ENCODE measurements around the gene SPOCK3. TPM values are rescaled to one million over a fixed set of nuclear protein-coding genes. Genes with fewer than 3 reads are reported as not detected.
A peak's percentile ranks its signal among the peaks of the same experiment; 100 is the strongest.

SPOCK3 gene
- total and polyA plus RNA-seq, 10 of the 15 experiments (the other 5 are each of a cell fraction or from before 2014, with no cell fraction given): 0.06 to 0.39 (median 0.09) TPM; not detected in 5

- no peak for TF ChIP-seq EP300 (IDR thresholded peaks at IDR 0.05; ENCODE audit: borderline replicate concordance in 1 of 2, control insufficient read depth in 1 of 2, low read depth in 2 of 2, low read length in 2 of 2)
Observed at GRCh38 chr4:166798126-166798525, 436.2 kb downstream of the SPOCK3 start (continued).

DNA sequence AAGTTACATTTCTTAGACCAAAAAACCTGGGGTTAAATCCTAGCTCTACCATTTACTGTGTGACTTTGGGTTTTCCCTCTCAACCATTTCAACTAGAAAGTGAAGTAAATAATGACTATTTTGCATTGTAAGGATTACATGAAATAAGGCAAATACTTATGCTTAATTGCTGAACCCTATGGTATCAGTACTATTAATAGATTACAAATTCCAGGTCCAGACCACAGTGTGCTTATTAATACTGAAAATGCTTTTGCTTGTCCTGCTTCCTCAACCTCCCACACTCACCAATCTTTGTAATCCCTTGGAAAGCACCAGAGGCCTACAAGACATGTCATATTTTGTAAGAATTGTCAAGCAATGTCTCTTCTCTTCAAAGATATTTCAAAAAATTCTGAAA, 456.5 kb downstream of the SPOCK3 start:
- peak; percentile 7 for DNase-seq (ENCODE audit: low read depth, low spot score)
- Histone ChIP-seq H3K79me2 (ENCODE audit: control insufficient read depth, insufficient read depth, low read length) (no peaks in the 10 kb centered on the region), H2AFZ (ENCODE audit: control insufficient read depth, low read depth, low read length) (no peak overlapping the region; the same call in 1 of the 2 replicates), H3K9me3 (replicated peaks; ENCODE audit: control insufficient read depth, insufficient read depth, low read length) (no peaks in the 10 kb centered on the region; the same call in 1 of the 3 replicates), H4K20me1 (ENCODE audit: control insufficient read depth, insufficient read depth) (no peaks in the 10 kb centered on the region), H3K27ac (ENCODE audit: control insufficient read depth, insufficient read depth) (no peak overlapping the region), H3K4me3 (no peak overlapping the region), H3K9ac (ENCODE audit: control insufficient read depth, insufficient read depth, low read length) (no peak overlapping the region), H3K27me3 (replicated peaks in 1 of 2; ENCODE audit: control insufficient read depth in 2 of 2, insufficient read depth in 2 of 2, low read length in 1 of 2) (no peaks in the 10 kb centered on the region), H3K4me2 (ENCODE audit: control insufficient read depth, insufficient read depth) (no peak overlapping the region; the same call in 1 of the 2 replicates), H3K36me3 (ENCODE audit: control insufficient read depth in 2 of 2, insufficient read depth in 2 of 2, low read length in 1 of 2) (no peaks in the 10 kb centered on the region), H3K4me1 (ENCODE audit: control insufficient read depth, insufficient read depth, low read length) (no peaks in the 10 kb centered on the region)
- POLR2A ChIA-PET: no interaction called here
- intact Hi-C loops (cut with micrococcal nuclease; ENCODE audit: unreplicated experiment) (no loop called here), in situ Hi-C loops (cut with MboI) (no loop called here)
- peak; percentile 60 for ATAC-seq
- RAD21 ChIA-PET (ENCODE audit: unreplicated experiment): no interaction called here
- FAIRE-seq: peak; percentile 76
- SMC1A ChIA-PET (ENCODE audit: uncharacterized antibody, unreplicated experiment): interaction anchor here (2.1 kb wide), 1 partner anchor 8 kb away, joined by 5 read pairs; no protein-coding TSS in a partner anchor
- BruUV-seq (replicated peaks): no TSS peak
- CTCF ChIA-PET: no interaction called here
- no peak for TF ChIP-seq ZZZ3 (IDR thresholded peaks at IDR 0.05; ENCODE audit: control insufficient read depth, insufficient read length, low read depth)
- TF ChIP-seq SUPT20H (IDR thresholded peaks at IDR 0.05; ENCODE audit: borderline replicate concordance, control insufficient read depth, low read depth, low read length): no peak
- no peak for TF ChIP-seq ZNF207 (IDR thresholded peaks at IDR 0.05; ENCODE audit: borderline replicate concordance)
- peak; percentile 22; the same call in 1 of the 2 replicates for TF ChIP-seq RELB (IDR thresholded peaks at IDR 0.05; ENCODE audit: low read depth)
- TF ChIP-seq HSF1 (IDR thresholded peaks at IDR 0.05; ENCODE audit: low read depth, low read length): no peak
- no peak for TF ChIP-seq SMAD1 (IDR thresholded peaks at IDR 0.05; ENCODE audit: low read depth, partially characterized antibody)
- TF ChIP-seq FOXM1 (IDR thresholded peaks at IDR 0.05; ENCODE audit: low read depth, low read length): peak; percentile 75; the same call in 1 of the 2 replicates
- no peak for TF ChIP-seq RELA (IDR thresholded peaks at IDR 0.05; ENCODE audit: borderline replicate concordance, partially characterized antibody)
- TF ChIP-seq EZH2 (IDR thresholded peaks at IDR 0.05; ENCODE audit: borderline replicate concordance, control insufficient read depth, low read depth, low read length): no peak
- TF ChIP-seq CBX3 (IDR thresholded peaks at IDR 0.05; ENCODE audit: borderline replicate concordance, low read depth): no peak
- TF ChIP-seq PAX5 (IDR thresholded peaks at IDR 0.05; ENCODE audit: borderline replicate concordance, low read depth, low read length): no peak
- no peak for TF ChIP-seq ZSCAN29 (IDR thresholded peaks at IDR 0.05)
- TF ChIP-seq SMAD5 (IDR thresholded peaks at IDR 0.05; ENCODE audit: low read depth): no peak
- TF ChIP-seq, protein P1, sequence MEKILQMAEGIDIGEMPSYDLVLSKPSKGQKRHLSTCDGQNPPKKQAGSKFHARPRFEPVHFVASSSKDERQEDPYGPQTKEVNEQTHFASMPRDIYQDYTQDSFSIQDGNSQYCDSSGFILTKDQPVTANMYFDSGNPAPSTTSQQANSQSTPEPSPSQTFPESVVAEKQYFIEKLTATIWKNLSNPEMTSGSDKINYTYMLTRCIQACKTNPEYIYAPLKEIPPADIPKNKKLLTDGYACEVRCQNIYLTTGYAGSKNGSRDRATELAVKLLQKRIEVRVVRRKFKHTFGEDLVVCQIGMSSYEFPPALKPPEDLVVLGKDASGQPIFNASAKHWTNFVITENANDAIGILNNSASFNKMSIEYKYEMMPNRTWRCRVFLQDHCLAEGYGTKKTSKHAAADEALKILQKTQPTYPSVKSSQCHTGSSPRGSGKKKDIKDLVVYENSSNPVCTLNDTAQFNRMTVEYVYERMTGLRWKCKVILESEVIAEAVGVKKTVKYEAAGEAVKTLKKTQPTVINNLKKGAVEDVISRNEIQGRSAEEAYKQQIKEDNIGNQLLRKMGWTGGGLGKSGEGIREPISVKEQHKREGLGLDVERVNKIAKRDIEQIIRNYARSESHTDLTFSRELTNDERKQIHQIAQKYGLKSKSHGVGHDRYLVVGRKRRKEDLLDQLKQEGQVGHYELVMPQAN (conservative IDR thresholded peaks at IDR 0.05): no peak
- 0 out of 2 replicates have a peak, but pooled peaks have one; percentile 20 for TF ChIP-seq IRF4 (IDR thresholded peaks at IDR 0.05; ENCODE audit: low read depth, low read length)
- TF ChIP-seq LARP7 (IDR thresholded peaks at IDR 0.05): no peak

Measured in GM12878 (cell line).